Erythroblast (primary cell): ENCODE results near the gene GNB2.
"Not testable (repeated sequence)": the region's sequence is repeated elsewhere in the genome, so short reads cannot be mapped to it uniquely, and the experiment has no call there.

ENCODE experiments used
- DNase-seq, 2 experiments: peaks; one replicate each; lab custom pipeline; 2025; lab: John Stamatoyannopoulos, UW
- GATA1 ChIP-seq: IDR thresholded peaks from 2 replicates; pipeline ENCODE4 v1.6.1; 2011; ENCODE audit warnings: low read depth, mild to moderate bottlenecking, control low read depth, low read length, moderate library complexity
- POLR2A ChIP-seq: IDR thresholded peaks from 2 replicates; pipeline ENCODE4 v1.6.1; 2011; ENCODE audit warnings: mild to moderate bottlenecking, low read length

Gene GNB2

DNA sequence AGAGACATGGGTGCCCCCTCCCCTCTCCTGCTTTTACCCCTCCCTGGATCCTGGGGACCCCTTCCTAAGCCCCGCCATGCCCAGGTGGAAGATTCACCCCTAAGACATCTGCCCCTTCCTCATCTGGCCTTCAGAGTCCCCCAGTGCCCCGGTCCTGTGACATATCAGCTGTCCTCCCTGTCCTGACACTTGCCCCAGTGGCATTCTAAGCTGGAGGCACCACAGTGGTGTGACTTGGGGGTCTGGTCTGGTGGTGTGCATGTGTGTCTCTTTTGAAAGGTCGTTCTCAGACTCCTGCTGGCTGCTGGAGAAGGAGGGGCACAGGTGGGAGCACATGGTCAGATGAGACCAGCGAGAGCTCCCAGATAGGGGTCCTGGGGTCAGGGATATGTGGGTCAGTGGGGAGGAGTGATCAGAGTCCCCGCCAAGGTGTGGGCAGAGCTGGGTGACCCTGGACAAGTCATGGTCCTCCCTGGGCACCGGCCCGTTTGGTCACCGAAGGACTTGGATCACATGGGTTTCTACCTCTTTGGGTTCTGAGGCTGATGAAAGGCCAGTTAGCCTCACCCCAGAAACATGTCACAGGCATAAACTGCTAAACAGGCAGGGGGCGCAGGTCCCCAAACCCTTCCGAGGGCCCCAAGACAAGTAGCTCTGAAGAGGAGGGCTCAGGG, 31.5 kb upstream of the GNB2 start:
- TF ChIP-seq POLR2A, result no peak
- TF ChIP-seq GATA1, result no peak
- peak; percentile 81 to 84 for DNase-seq

DNA sequence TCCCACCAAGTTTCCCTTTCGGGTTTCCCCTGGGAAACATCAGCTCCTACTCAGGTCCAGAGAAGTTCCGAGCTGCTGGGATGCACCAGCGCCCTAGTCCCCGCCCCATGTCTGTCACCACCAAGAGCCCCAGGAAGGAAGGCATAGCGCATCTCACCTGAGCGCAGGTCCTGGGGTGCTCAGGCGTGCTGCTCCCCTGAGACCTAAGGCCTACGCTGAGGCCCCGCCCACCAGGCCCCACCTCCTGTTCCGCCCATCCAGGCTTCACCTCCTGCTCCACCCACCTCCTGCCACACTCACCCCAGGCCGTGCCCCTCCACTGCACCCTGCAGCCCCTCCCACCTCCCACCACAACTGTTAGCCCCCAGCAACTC, 31.0 kb upstream of the GNB2 start:
- peak; percentile 87 to 89 for DNase-seq
- peak; percentile 89 for TF ChIP-seq POLR2A
- no peak for TF ChIP-seq GATA1

GRCh38 chr7:100649826-100650565, 23.5 kb upstream of the GNB2 start:
- TF ChIP-seq POLR2A (no peak), GATA1 (no peak)
- no peak for DNase-seq

- no peak for TF ChIP-seq GATA1
- no peak for TF ChIP-seq POLR2A
- DNase-seq, result no peak
Observed at GRCh38 chr7:100654908-100655831, 18.4 kb upstream of the GNB2 start.

DNA sequence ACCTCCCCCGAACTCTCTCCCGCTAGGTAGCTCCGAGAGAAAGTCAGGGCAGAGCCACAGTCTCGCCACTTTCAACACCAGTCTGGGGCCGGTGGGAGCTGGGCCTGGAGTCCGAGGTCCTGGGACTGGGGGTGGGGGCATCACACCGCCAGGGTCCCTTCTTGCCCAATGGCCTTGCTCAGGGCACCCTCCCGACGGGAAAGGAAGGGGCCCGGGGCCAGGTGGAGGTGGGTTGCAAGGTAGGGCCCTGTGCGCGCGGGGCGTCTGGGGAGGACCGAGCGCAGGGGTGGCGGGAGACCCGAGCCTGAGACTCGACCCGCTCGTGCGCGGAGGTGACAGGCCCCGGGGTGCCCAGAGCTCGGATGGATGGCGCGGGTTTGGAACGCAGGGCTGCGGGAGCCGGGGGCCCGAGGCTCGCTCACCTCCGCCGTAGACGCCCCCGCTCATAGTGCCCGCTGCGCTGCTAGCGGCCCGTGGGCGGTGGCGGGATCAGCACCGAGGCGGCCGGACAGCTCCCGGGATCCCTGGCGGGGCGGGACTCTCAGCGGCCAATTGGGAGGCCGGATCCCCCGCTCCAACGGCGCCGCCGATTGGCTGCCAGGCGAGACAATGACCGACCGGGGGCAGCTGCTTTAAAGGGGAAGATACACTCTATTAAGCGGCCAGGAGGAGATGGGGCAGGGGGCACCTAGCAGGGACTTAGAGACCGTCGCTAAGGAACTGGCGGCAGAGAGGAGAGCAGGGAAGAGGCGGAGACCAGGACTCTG, 17.4 kb upstream of the GNB2 start, which contains the start of gene ACTL6B:
Gene ACTL6B, minus strand, starts transcription at position 541 of the 767 bp plus-strand sequence. Its CDS starts 94 bp downstream, at position 447.
- peak; percentile 78 to 80 for DNase-seq
- TF ChIP-seq POLR2A, result no peak
- TF ChIP-seq GATA1, result no peak

GRCh38 chr7:100662194-100662776, 11.3 kb upstream of the GNB2 start:
- DNase-seq, result peak in 1 of 2 experiments; percentile 50

- DNase-seq, result no peak
- TF ChIP-seq POLR2A (no peak), GATA1 (no peak)
Observed at GRCh38 chr7:100665168-100665726, 8.3 kb upstream of the GNB2 start.

DNA sequence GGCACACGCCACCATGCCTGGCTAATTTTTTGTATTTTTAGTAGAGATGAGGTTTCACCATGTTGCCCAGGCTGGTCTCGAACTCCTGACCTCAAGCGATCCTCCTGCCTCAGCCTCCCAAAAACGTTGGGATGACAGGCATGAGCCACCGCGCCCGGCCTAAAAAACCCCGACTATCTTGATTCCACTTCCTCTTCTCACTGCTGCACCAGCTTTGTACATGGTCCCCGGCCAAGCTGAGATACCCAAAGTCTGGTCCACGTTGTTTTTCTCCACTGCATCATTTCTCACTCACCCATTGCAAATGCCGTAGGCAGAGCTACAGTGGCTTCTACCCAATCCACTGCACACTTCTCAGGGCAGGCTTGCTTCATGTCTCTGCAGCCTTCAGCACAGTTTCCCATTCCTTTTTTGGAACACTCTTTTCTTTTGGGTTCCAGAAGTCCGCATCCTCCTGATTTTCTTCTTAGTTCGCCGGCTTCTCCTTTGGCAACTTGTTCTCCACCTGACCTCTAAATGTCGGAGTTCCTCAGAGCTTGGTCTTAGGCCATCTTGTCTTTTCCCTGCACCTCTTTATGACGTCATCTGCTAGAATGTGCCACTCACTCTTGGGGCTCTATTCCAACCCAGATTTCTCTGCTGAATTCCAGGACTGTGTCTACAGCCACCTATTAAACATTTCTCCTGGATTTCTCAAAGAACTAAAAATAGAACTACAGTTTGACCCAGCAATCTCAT, 6.0 kb upstream of the GNB2 start:
- TF ChIP-seq POLR2A (no peak), GATA1 (no peak)
- DNase-seq, result no peak

DNA sequence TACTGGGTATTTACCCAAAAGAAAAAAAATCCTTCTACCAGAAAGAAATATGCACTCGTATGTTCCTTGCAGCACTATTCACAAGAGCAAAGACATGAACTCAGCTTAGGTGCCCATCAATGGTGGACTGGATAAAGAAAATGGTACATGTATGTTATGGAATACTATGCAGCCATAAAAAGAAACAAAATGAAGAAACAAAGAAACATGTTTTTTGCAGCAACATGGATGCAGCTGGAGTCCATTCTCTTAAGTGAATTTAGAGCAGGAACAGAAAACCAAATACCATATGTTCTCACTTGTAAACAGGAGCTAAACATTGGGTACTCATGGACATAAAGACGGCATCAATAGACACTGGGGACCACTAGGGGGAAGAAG, 5.5 kb upstream of the GNB2 start:
- no peak for DNase-seq
- TF ChIP-seq GATA1 (no peak), POLR2A (no peak)

DNA sequence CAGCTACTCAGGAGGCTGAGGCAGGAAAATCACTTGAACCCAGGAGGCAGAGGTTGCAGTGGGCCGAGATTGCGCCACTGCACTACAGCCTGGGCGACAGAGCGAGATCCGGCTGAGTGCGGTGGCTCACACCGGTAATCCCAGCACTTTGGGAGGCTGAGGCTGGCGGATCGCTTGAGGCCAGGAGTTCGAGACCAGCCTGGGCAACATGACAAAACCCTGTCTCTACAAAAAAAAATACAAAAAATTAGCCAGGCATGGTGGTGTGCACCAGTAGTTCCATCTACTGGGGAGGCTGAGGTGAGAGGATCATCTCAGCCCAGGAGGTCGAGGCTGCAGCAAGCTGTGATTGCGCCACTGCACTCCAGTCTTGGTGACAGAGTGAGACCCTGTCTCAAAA, 4.4 kb upstream of the GNB2 start:
- DNase-seq, result not testable (repeated sequence)

- no peak for DNase-seq
Observed at GRCh38 chr7:100670074-100670473, 3.5 kb upstream of the GNB2 start.

More at GRCh38 chr7:100670074-100670473, 3.5 kb upstream of the GNB2 start:
- TF ChIP-seq GATA1 (no peak), POLR2A (no peak)
